Stimulated activated naive CD4-positive, alpha-beta T cell treated with Interleukin-2 at 50 U/mL for 16 hours (primary cell): ENCODE data around the gene MCHR1.
"Not testable (repeated sequence)": the region's sequence is repeated elsewhere in the genome, so short reads cannot be mapped to it uniquely, and the experiment has no call there.

Source experiments
- DNase-seq: peaks from one replicate; lab custom pipeline; 2025; lab: John Stamatoyannopoulos, UW

MCHR1 gene

GRCh38 chr22:40679249-40679963 lies at the start of gene MCHR1:
TSS of gene MCHR1 (plus strand) at chr22:40679484. CDS start at chr22:40679653, 169 bp downstream.
- no peak for DNase-seq

- DNase-seq = no peak
These were observed 47.4 kb upstream of the MCHR1 start for GRCh38 chr22:40631925-40632324.

GRCh38 chr22:40633036-40633435 lies 46.2 kb upstream of the MCHR1 start:
- no peak for DNase-seq

- DNase-seq = no peak
These were observed 45.0 kb upstream of the MCHR1 start for GRCh38 chr22:40634119-40634903.

GRCh38 chr22:40635043-40635939 lies 44.0 kb upstream of the MCHR1 start:
- no peak for DNase-seq

- no peak for DNase-seq
These were observed 43.3 kb upstream of the MCHR1 start for GRCh38 chr22:40635940-40636379.

- peak; percentile 100 for DNase-seq
These were observed 42.7 kb upstream of the MCHR1 start, which contains the start of gene MRTFA for GRCh38 chr22:40636380-40637182. TSS of gene MRTFA (minus strand) at chr22:40636719.

GRCh38 chr22:40637183-40638150 lies 41.8 kb upstream of the MCHR1 start:
- peak; percentile 63 for DNase-seq

GRCh38 chr22:40638261-40638660 lies 41.0 kb upstream of the MCHR1 start:
- no peak for DNase-seq

GRCh38 chr22:40641269-40641668 lies 38.0 kb upstream of the MCHR1 start:
- DNase-seq = no peak

GRCh38 chr22:40642316-40642715 lies 37.0 kb upstream of the MCHR1 start:
- DNase-seq = no peak

GRCh38 chr22:40645579-40646197 lies 33.6 kb upstream of the MCHR1 start:
- DNase-seq = no peak

- no peak for DNase-seq
These were observed 30.9 kb upstream of the MCHR1 start for GRCh38 chr22:40648386-40648785.

GRCh38 chr22:40651057-40651456 lies 28.2 kb upstream of the MCHR1 start:
- DNase-seq = no peak

- DNase-seq = peak; percentile 88
These were observed 27.5 kb upstream of the MCHR1 start for GRCh38 chr22:40651563-40652501.

- no peak for DNase-seq
These were observed 25.9 kb upstream of the MCHR1 start for GRCh38 chr22:40653361-40653760.

GRCh38 chr22:40654522-40655167 lies 24.6 kb upstream of the MCHR1 start:
- no peak for DNase-seq

- not testable (repeated sequence) for DNase-seq
These were observed 23.3 kb upstream of the MCHR1 start for GRCh38 chr22:40655941-40656340.
